SU-DHL-6 (cell line): Measurements from ENCODE around the gene ZSWIM1.

Experiments
- H2AFZ ChIP-seq: fragments of 200-600 bp; sonication (generic); 2 replicates; pipeline ENCODE4 v1.6.1; 2014; ENCODE audit warnings: low read depth, mild to moderate bottlenecking, moderate library complexity, mixed read lengths, antibody characterized with exemption, low read length; ENCODE audit not compliant: severe bottlenecking
- H3F3A ChIP-seq: fragments of 200-600 bp; shearing (Covaris generic); 2 replicates; pipeline ENCODE4 v1.6.0; 2016; ENCODE audit warnings: antibody characterized with exemption, mild to moderate bottlenecking; ENCODE audit not compliant: insufficient read depth
- H3K27ac ChIP-seq: fragments of 200-600 bp; sonication (generic); 2 replicates; pipeline ENCODE4 v1.5.1; 2016; ENCODE audit warnings: low read depth, mild to moderate bottlenecking, low read length, moderate library complexity, mixed read lengths
- H3K27me3 ChIP-seq: fragments of 200-600 bp; sonication (generic), shearing (Covaris generic); 2 replicates; pipeline ENCODE4 v1.6.0; 2014; ENCODE audit warnings: mild to moderate bottlenecking, low read length
- H3K36me3 ChIP-seq: fragments of 200-600 bp; sonication (generic); 2 replicates; pipeline ENCODE4 v1.6.1; 2014; ENCODE audit warnings: mild to moderate bottlenecking, low read length, mixed read lengths
- H3K4me2 ChIP-seq: fragments of 300-600, 200-600 bp; shearing (Covaris generic), sonication (generic); 2 replicates; pipeline ENCODE4 v1.6.0; 2014; ENCODE audit warnings: low read length, low read depth, mild to moderate bottlenecking; ENCODE audit not compliant: poor library complexity, severe bottlenecking
- H3K4me3 ChIP-seq: fragments of 200-600 bp; sonication (generic); 2 replicates; pipeline ENCODE4 v1.5.1; 2014; ENCODE audit warnings: antibody characterized with exemption, low read length, mild to moderate bottlenecking, mixed read lengths; ENCODE audit not compliant: insufficient read depth, poor library complexity, severe bottlenecking
- H3K79me2 ChIP-seq: fragments of 200-600 bp; sonication (generic); 2 replicates; pipeline ENCODE4 v1.6.1; 2014; ENCODE audit warnings: mild to moderate bottlenecking, low read length, moderate library complexity; ENCODE audit not compliant: insufficient read depth
- H3K9ac ChIP-seq: fragments of 200-600 bp; sonication (generic); 2 replicates; pipeline ENCODE4 v1.7.0; 2014; ENCODE audit warnings: mild to moderate bottlenecking, low read length
- H3K9me2 ChIP-seq: fragments of 200-600 bp; sonication (generic); replicated peaks from 2 replicates; pipeline ENCODE4 v1.6.1; 2014; ENCODE audit warnings: low read length; ENCODE audit not compliant: insufficient read depth
- H3K9me3 ChIP-seq: fragments of 200-600 bp; sonication (generic); 2 replicates; pipeline ENCODE4 v1.6.1; 2014; ENCODE audit warnings: low read length, mixed read lengths; ENCODE audit not compliant: insufficient read depth
- H4K20me1 ChIP-seq: fragments of 200-600 bp; sonication (generic); 2 replicates; pipeline ENCODE4 v1.6.1; 2014; ENCODE audit warnings: low read depth, mild to moderate bottlenecking, antibody characterized with exemption, low read length, moderate library complexity, mixed read lengths
- EZH2phosphoT487 ChIP-seq: fragments of 200-600 bp; sonication (generic), shearing (Covaris generic); conservative IDR thresholded peaks from 2 replicates; pipeline ENCODE4 v1.6.1; 2018; ENCODE audit warnings: mild to moderate bottlenecking, antibody characterized with exemption, low read length, moderate library complexity, mixed read lengths
- TF ChIP-seq, protein P1 (sequence below): fragments of 200-600 bp; sonication (generic); IDR thresholded peaks from one replicate; pipeline ENCODE4 v1.5.1; 2017; ENCODE audit warnings: antibody characterized with exemption, mild to moderate bottlenecking, low read length, moderate library complexity; ENCODE audit not compliant: insufficient read depth, poor library complexity, severe bottlenecking

Gene ZSWIM1

DNA sequence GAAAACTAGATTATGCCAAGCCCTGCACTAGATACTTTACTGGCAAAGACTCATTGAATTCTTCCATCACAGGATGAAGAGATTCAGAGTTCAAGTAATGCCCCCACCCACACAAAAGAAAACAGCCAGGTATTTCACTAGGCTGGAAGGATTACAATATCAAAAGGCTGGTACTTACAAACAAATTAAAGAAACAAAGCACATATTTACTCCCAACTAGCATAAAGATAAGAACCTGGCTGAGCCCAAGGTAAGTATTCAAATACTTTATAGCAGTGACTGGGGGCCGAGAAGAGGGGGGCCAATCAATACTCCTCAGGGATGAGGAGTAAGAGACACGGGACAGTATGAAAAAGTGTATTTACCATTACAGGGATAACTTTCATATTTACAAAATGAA, 27.5 kb upstream of the ZSWIM1 start:
- H3K9me3 ChIP-seq: no peaks in the 10 kb centered on the region
- H3K9me2 ChIP-seq: no peaks in the 10 kb centered on the region
- H4K20me1 ChIP-seq: no peaks in the 10 kb centered on the region
- H3F3A ChIP-seq: no peaks in the 10 kb centered on the region
- no peak overlapping the region for H2AFZ ChIP-seq
- no peak overlapping the region for H3K4me2 ChIP-seq
- H3K9ac ChIP-seq: no peak overlapping the region
- H3K27ac ChIP-seq: no peak overlapping the region
- peaks cover 19% of the 10 kb centered on the region for H3K79me2 ChIP-seq
- H3K36me3 ChIP-seq: no peaks in the 10 kb centered on the region
- H3K27me3 ChIP-seq: no peaks in the 10 kb centered on the region
- no peak overlapping the region for H3K4me3 ChIP-seq
- no peak for TF ChIP-seq EZH2phosphoT487
- TF ChIP-seq, protein P1, sequence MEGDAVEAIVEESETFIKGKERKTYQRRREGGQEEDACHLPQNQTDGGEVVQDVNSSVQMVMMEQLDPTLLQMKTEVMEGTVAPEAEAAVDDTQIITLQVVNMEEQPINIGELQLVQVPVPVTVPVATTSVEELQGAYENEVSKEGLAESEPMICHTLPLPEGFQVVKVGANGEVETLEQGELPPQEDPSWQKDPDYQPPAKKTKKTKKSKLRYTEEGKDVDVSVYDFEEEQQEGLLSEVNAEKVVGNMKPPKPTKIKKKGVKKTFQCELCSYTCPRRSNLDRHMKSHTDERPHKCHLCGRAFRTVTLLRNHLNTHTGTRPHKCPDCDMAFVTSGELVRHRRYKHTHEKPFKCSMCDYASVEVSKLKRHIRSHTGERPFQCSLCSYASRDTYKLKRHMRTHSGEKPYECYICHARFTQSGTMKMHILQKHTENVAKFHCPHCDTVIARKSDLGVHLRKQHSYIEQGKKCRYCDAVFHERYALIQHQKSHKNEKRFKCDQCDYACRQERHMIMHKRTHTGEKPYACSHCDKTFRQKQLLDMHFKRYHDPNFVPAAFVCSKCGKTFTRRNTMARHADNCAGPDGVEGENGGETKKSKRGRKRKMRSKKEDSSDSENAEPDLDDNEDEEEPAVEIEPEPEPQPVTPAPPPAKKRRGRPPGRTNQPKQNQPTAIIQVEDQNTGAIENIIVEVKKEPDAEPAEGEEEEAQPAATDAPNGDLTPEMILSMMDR: no peak

- peak within 1 kb of the TSS; percentile 88 for H3K9ac ChIP-seq
- H3K9me3 ChIP-seq: no peaks in the 10 kb centered on the region
- H3K79me2 ChIP-seq: peaks cover 19% of the 10 kb centered on the region
- peak within 1 kb of the TSS; percentile 84 for H3K4me2 ChIP-seq
- no peaks in the 10 kb centered on the region for H3K36me3 ChIP-seq
- H3K4me3 ChIP-seq: peak within 1 kb of the TSS; percentile 95
- no peaks in the 10 kb centered on the region for H3K27me3 ChIP-seq
- H3K27ac ChIP-seq: peak within 1 kb of the TSS; percentile 65
- H4K20me1 ChIP-seq: no peaks in the 10 kb centered on the region
- no peak for TF ChIP-seq EZH2phosphoT487
- TF ChIP-seq, protein P1: no peak
- H3K9me2 ChIP-seq: no peaks in the 10 kb centered on the region
- H2AFZ ChIP-seq: peak within 1 kb of the TSS; percentile 79
- no peaks in the 10 kb centered on the region for H3F3A ChIP-seq
These were observed 23.7 kb upstream of the ZSWIM1 start, which contains the start of the genes ACOT8 and ZSWIM3 for GRCh38 chr20:45857114-45857881. ACOT8 (minus strand) TSS chr20:45857392; CDS start chr20:45857315, 77 bp downstream. ZSWIM3 (plus strand) TSS chr20:45857614; CDS start chr20:45857826, 212 bp downstream.

DNA sequence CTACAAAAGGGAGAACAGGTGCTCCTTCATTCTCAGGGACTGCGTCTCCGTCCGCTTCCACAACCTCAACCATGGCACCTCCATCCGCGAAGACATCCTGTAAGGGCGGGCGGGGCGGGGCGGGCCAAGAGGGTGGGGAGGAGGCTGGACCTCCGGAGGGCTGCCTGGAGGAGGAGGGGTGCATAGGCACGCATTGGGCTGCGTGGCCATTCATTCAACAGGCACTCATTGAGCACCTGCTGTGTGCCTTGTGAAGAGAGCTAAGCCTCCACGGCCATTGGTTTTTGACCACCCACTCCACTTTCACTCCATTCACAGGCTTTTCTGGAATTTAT, 23.2 kb upstream of the ZSWIM1 start:
- Histone ChIP-seq H3K4me3 (peak overlapping the region; percentile 68), H3K36me3 (no peaks in the 10 kb centered on the region), H3K27me3 (no peaks in the 10 kb centered on the region), H3K9me3 (no peaks in the 10 kb centered on the region), H3K27ac (peak overlapping the region; percentile 65), H3K9ac (peak overlapping the region; percentile 88), H3F3A (no peaks in the 10 kb centered on the region), H4K20me1 (no peaks in the 10 kb centered on the region), H3K4me2 (peak overlapping the region; percentile 81), H2AFZ (peak overlapping the region; percentile 79), H3K79me2 (peaks cover 19% of the 10 kb centered on the region), H3K9me2 (no peaks in the 10 kb centered on the region)
- TF ChIP-seq, protein P1: no peak
- no peak for TF ChIP-seq EZH2phosphoT487
